H1 (cell line): Measurements from ENCODE around the gene HBM.

Experiments used
- CEBPB ChIP-seq: IDR thresholded peaks from 2 replicates; pipeline ENCODE4 v1.6.1; 2012; ENCODE audit warnings: low read depth, low read length
- CTCF ChIP-seq, 3 experiments: IDR thresholded peaks; 1 replicate in 2 of 3; 2 replicates in 1 of 3; pipeline versions ENCODE4 v1.5.1 to v1.6.1; 2011; ENCODE audit warnings: low read length in 3 of 3, mild to moderate bottlenecking in 3 of 3, inconsistent platforms in 2 of 3, low read depth in 1 of 3, moderate library complexity in 1 of 3; ENCODE audit not compliant: insufficient read depth in 1 of 3; ENCODE audit errors: control extremely low read depth in 1 of 3
- EZH2 ChIP-seq: fragments of 200-600 bp; sonication (generic); IDR thresholded peaks from 2 replicates; pipeline ENCODE4 v1.7.1; 2012; ENCODE audit warnings: low read depth, mild to moderate bottlenecking, moderate library complexity, low read length, inconsistent platforms; ENCODE audit not compliant: severe bottlenecking
- FOSL1 ChIP-seq: IDR thresholded peaks from 2 replicates; pipeline ENCODE4 v1.6.1; 2011; ENCODE audit warnings: mild to moderate bottlenecking, low read depth, low read length, moderate library complexity; ENCODE audit not compliant: insufficient read depth
- MAX ChIP-seq: IDR thresholded peaks from 2 replicates; pipeline ENCODE4 v1.6.1; 2012; ENCODE audit warnings: inconsistent platforms
- POLR2A ChIP-seq, 2 experiments: IDR thresholded peaks; 1 replicate in 1 of 2; 2 replicates in 1 of 2; pipeline ENCODE4 v1.6.1; 2011; ENCODE audit warnings: low read depth in 2 of 2, low read length in 2 of 2, mild to moderate bottlenecking in 2 of 2; ENCODE audit errors: control extremely low read depth in 1 of 2
- POLR2AphosphoS5 ChIP-seq: IDR thresholded peaks from 2 replicates; pipeline ENCODE4 v1.6.1; 2011; ENCODE audit warnings: low read depth, low read length
- RAD21 ChIP-seq, 2 experiments: IDR thresholded peaks in 1 of 2; conservative IDR thresholded peaks in 1 of 2; 2 replicates each; pipeline ENCODE4 v1.6.1; 2011; ENCODE audit warnings: low read depth in 2 of 2, low read length in 2 of 2, improper control_type of control experiment in 1 of 2, inconsistent platforms in 1 of 2, mild to moderate bottlenecking in 1 of 2, moderate library complexity in 1 of 2
- SIN3A ChIP-seq, 2 experiments: IDR thresholded peaks in 1 of 2; conservative IDR thresholded peaks in 1 of 2; 2 replicates each; pipeline ENCODE4 v1.6.1; 2011 to 2012; ENCODE audit warnings: low read length in 2 of 2, improper control_type of control experiment in 1 of 2, low read depth in 1 of 2, mild to moderate bottlenecking in 1 of 2

- TF ChIP-seq FOSL1, result no peak
- TF ChIP-seq CTCF (IDR thresholded peaks at IDR 0.05; ENCODE audit: control extremely low read depth in 1 of 3, insufficient read depth in 1 of 3, low read depth in 1 of 3, low read length in 3 of 3), result peak; percentile 21 to 59 (median 58); a peak in 3 of 4 replicates
- TF ChIP-seq POLR2A (IDR thresholded peaks at IDR 0.05; ENCODE audit: control extremely low read depth in 1 of 2, low read depth in 2 of 2, low read length in 2 of 2), result no peak
- TF ChIP-seq CEBPB, result no peak
- TF ChIP-seq SIN3A (conservative IDR thresholded peaks at IDR 0.05 in 1 of 2, IDR thresholded peaks at IDR 0.05 in 1 of 2; ENCODE audit: low read depth in 1 of 2, low read length in 2 of 2), result no peak
- no peak; the same call in 1 of the 2 replicates for TF ChIP-seq POLR2AphosphoS5
- TF ChIP-seq MAX, result no peak
- TF ChIP-seq EZH2, result no peak
- TF ChIP-seq RAD21 (IDR thresholded peaks at IDR 0.05 in 1 of 2, conservative IDR thresholded peaks at IDR 0.05 in 1 of 2; ENCODE audit: low read depth in 2 of 2, low read length in 2 of 2), result no peak; a peak in 1 of 4 replicates
Observed at GRCh38 chr16:188674-189073, 22.9 kb downstream of the HBM start.
